GM12801 (cell line): Measurements from ENCODE around the gene RNF181.

Source experiments
- TF ChIP-seq, protein P1 (sequence below): IDR thresholded peaks from one replicate; pipeline ENCODE4 v1.5.1; 2011; ENCODE audit warnings: control low read depth; ENCODE audit not compliant: insufficient read length; ENCODE audit errors: extremely low read depth

Gene RNF181

DNA sequence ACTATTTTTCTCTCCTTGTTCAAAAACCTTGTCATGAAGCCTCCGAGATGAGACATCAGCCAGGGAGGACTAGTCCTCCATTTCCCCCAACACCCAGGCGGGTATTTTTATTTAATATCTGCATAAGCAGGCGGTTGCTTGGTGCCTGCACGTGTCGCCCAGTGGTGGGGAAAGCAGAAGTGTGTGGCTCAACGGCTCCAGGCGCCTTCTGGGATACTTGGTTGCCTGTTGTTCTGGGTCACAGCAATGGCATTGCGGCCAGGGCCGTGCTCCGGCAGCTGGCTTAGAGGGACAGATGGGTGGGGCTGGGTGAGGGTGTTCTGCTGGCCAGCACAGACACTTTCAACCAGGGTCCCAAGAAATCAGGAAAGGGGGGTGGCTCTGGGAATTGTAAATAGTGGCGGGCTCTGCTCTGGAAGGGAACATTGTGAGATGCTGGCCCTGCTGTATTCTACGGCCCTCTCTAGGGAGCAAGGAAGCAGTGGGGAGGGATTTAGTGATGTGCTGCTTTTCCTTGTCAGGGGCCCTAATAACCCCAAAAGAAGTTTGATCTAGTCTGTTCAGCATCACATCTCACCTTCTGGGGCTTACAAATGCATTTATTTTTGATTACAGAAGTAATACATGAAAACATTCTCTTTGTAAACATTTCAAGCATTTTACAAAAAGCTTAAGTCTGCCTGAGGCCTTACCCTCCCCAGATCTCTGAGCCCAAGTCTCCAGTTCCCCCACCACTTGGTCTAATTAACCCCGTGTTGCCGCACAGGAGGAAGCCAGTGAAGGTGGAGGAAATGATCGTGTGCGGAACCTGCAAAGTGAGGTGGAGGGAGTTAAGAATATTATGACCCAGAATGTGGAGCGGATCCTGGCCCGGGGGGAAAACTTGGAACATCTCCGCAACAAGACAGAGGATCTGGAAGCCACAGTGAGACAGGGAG lies 17.0 kb upstream of the RNF181 start:
- TF ChIP-seq, protein P1, sequence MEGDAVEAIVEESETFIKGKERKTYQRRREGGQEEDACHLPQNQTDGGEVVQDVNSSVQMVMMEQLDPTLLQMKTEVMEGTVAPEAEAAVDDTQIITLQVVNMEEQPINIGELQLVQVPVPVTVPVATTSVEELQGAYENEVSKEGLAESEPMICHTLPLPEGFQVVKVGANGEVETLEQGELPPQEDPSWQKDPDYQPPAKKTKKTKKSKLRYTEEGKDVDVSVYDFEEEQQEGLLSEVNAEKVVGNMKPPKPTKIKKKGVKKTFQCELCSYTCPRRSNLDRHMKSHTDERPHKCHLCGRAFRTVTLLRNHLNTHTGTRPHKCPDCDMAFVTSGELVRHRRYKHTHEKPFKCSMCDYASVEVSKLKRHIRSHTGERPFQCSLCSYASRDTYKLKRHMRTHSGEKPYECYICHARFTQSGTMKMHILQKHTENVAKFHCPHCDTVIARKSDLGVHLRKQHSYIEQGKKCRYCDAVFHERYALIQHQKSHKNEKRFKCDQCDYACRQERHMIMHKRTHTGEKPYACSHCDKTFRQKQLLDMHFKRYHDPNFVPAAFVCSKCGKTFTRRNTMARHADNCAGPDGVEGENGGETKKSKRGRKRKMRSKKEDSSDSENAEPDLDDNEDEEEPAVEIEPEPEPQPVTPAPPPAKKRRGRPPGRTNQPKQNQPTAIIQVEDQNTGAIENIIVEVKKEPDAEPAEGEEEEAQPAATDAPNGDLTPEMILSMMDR, result no peak

- TF ChIP-seq, protein P1, result no peak
Measured at GRCh38 chr2:85579266-85579935, 16.1 kb upstream of the RNF181 start.

GRCh38 chr2:85580206-85580605 lies 15.3 kb upstream of the RNF181 start:
- TF ChIP-seq, protein P1, result no peak

GRCh38 chr2:85582492-85582891 lies 13.1 kb upstream of the RNF181 start:
- TF ChIP-seq, protein P1, result no peak

- TF ChIP-seq, protein P1, result no peak
Measured at GRCh38 chr2:85583667-85584353, 11.7 kb upstream of the RNF181 start.

GRCh38 chr2:85584354-85584856 lies 11.1 kb upstream of the RNF181 start, which contains the start of gene VAMP5:
Gene VAMP5, plus strand, starts transcription at chr2:85584431. Its CDS starts 60 bp downstream, at chr2:85584491.
- TF ChIP-seq, protein P1, result no peak
